HL-60 (cell line): ENCODE results near the gene SSTR4.

Experiments used
- DNase-seq, 2 experiments: peaks; one replicate each; pipeline ENCODE4 v3.0.0-alpha.2; 2010 to 2020; ENCODE audit warnings: low read depth in 1 of 2, low spot score in 1 of 2
- H3K27ac ChIP-seq: fragments of 250-450 bp; sonication (Bioruptor Pico); replicated peaks from 2 replicates; pipeline ENCODE4 v1.5.1; 2020; ENCODE audit warnings: mild to moderate bottlenecking, moderate library complexity
- H3K27me3 ChIP-seq: fragments of 250-450 bp; sonication (Bioruptor Pico); 2 replicates; pipeline ENCODE4 v1.5.1; 2021; ENCODE audit warnings: mild to moderate bottlenecking, moderate library complexity; ENCODE audit not compliant: insufficient read depth, poor library complexity, severe bottlenecking
- H3K4me3 ChIP-seq: replicated peaks from 2 replicates; pipeline ENCODE4 v1.5.1; 2011; ENCODE audit warnings: mild to moderate bottlenecking, control low read depth, low read length; ENCODE audit not compliant: insufficient read depth
- CTCF ChIP-seq: IDR thresholded peaks from one replicate; pipeline ENCODE4 v1.5.1; 2011; ENCODE audit warnings: low read length, control low read depth, inconsistent platforms; ENCODE audit not compliant: insufficient read depth
- GABPA ChIP-seq: IDR thresholded peaks from 2 replicates; pipeline ENCODE4 v1.6.1; 2012; ENCODE audit warnings: low read depth
- POLR2AphosphoS5 ChIP-seq: IDR thresholded peaks from 2 replicates; pipeline ENCODE4 v1.6.1; 2012; ENCODE audit warnings: low read depth
- REST ChIP-seq: IDR thresholded peaks from 2 replicates; pipeline ENCODE4 v1.6.1; 2012; ENCODE audit warnings: low read depth; ENCODE audit not compliant: insufficient replicate concordance
- SPI1 ChIP-seq: IDR thresholded peaks from 2 replicates; pipeline ENCODE4 v1.6.1; 2012; ENCODE audit warnings: low read depth, mild to moderate bottlenecking, borderline replicate concordance

The SSTR4 gene

GRCh38 chr20:23049201-23050075 lies 14.3 kb downstream of the SSTR4 start, which contains the start of gene THBD:
Gene THBD (minus strand): TSS chr20:23049672. CDS start chr20:23049504, 168 bp downstream.
- no peaks in the 10 kb centered on the region for H3K27me3 ChIP-seq
- H3K4me3 ChIP-seq = peak within 1 kb of the TSS; percentile 31
- DNase-seq = peak in 1 of 2 experiments; percentile 55
- TF ChIP-seq GABPA = no peak
- TF ChIP-seq SPI1 = no peak
- TF ChIP-seq POLR2AphosphoS5 = no peak
- TF ChIP-seq CTCF = no peak
- TF ChIP-seq REST = no peak
- H3K27ac ChIP-seq = peak within 1 kb of the TSS; percentile 20

GRCh38 chr20:23050076-23050838 lies 15.1 kb downstream of the SSTR4 start:
- Histone ChIP-seq H3K4me3 (no peak overlapping the region), H3K27me3 (no peaks in the 10 kb centered on the region), H3K27ac (no peak overlapping the region)
- TF ChIP-seq POLR2AphosphoS5 (no peak), SPI1 (no peak), CTCF (no peak), GABPA (no peak), REST (no peak)
- no peak for DNase-seq

- TF ChIP-seq REST (no peak), CTCF (no peak), SPI1 (no peak), GABPA (no peak), POLR2AphosphoS5 (no peak)
- peak in 1 of 2 experiments; percentile 63 for DNase-seq
- H3K27me3 ChIP-seq = no peaks in the 10 kb centered on the region
- H3K4me3 ChIP-seq = no peak overlapping the region
- H3K27ac ChIP-seq = no peak overlapping the region
These were observed 15.9 kb downstream of the SSTR4 start for GRCh38 chr20:23050847-23051627.
